Measurements from ENCODE around the gene LRRC8C.

DNA sequence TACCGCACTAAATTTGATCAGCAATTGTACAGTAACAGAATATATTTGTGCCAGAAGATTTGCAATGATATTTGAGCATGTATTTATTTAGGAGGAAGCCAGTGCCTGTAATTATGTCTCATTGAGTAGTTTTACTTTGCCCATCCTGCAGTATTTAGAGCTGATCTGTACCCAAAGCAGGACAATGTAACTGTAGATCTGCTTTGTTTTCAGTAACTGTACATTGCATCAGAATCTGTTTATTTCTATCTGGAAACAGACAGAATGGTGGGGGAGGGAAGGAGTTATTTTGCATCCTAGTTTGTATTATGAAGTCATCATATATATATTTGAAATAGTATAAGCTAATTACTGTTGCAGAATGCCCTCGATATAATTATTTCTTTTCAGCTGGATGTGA is 36.2 kb upstream of the LRRC8C start:
- no peak for TF ChIP-seq POLR2A (IDR thresholded peaks at IDR 0.05; ENCODE audit: low read depth, low read length)
- TF ChIP-seq POU2F2 (IDR thresholded peaks at IDR 0.05; ENCODE audit: low read depth, low read length) = no peak
- TF ChIP-seq POLR2AphosphoS5 (IDR thresholded peaks at IDR 0.05; ENCODE audit: low read depth, low read length) = no peak

Measured in GM12891 (cell line).